BLaER1 treated with 17β-estradiol and CSF1 and Interleukin-3, amounts not matched to agents 10 nM and 100 nM (cell line): ENCODE data around the gene NBEAL1.
"Not testable (repeated sequence)": the region's sequence is repeated elsewhere in the genome, so short reads cannot be mapped to it uniquely, and the experiment has no call there.

Experiments used
- H3K27ac ChIP-seq, 11 experiments: shearing (Covaris generic); formaldehyde crosslinking; 2 replicates each; pipeline ENCODE4 v1.8.1; 2022
- H3K27me3 ChIP-seq, 11 experiments: shearing (Covaris generic); formaldehyde crosslinking; 2 replicates each; pipeline ENCODE4 v1.8.1; 2022
- H3K36me3 ChIP-seq, 11 experiments: shearing (Covaris generic); formaldehyde crosslinking; 2 replicates each; pipeline ENCODE4 v1.8.1; 2022
- H3K4me1 ChIP-seq, 10 experiments: shearing (Covaris generic); formaldehyde crosslinking; 2 replicates each; pipeline ENCODE4 v1.8.1; 2022
- H3K4me2 ChIP-seq, 11 experiments: shearing (Covaris generic); formaldehyde crosslinking; 2 replicates each; pipeline ENCODE4 v1.8.1; 2022
- H3K4me3 ChIP-seq, 10 experiments: shearing (Covaris generic); formaldehyde crosslinking; 2 replicates each; pipeline ENCODE4 v1.8.1; 2022
- H3K9ac ChIP-seq, 11 experiments: shearing (Covaris generic); formaldehyde crosslinking; 2 replicates each; pipeline ENCODE4 v1.8.1; 2022
- H3K9me3 ChIP-seq, 11 experiments: shearing (Covaris generic); formaldehyde crosslinking; replicated peaks in 1 of 11; 2 replicates each; pipeline ENCODE4 v1.8.1; 2022
- H4K20me1 ChIP-seq, 11 experiments: shearing (Covaris generic); formaldehyde crosslinking; 2 replicates each; pipeline ENCODE4 v1.8.1; 2022
- Cebpa-rat ChIP-seq, 11 experiments: shearing (Covaris generic); IDR thresholded peaks; 2 replicates each; pipeline ENCODE4 v1.8.1; 2022

Gene NBEAL1

DNA sequence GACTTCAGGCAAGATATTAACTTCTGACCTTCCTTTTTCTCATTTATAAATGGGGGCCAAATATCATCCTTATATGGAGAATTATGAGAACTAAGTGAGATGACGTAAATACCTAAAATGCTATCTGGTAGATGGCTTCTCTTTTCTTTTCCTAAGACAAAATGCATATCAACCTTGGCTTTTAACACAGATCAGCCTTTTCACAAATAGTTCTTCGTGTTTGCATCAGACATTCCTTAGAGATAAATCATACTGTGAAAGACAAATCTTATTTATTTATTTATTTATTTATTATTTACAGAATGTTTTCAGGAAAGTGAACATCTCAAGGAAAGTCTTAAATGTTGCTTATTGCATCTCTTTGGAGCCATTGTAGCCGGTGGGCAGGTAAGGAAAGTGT lies 62.8 kb downstream of the NBEAL1 start:
- TF ChIP-seq Cebpa-rat (IDR thresholded peaks at IDR 0.05) = no peak
- peaks cover 0 to 14% (median 10%) of the 10 kb centered on the region in 11 experiments; a peak in 13 of 22 replicates for H3K9me3 ChIP-seq
- H3K4me1 ChIP-seq = peaks cover 0 to 20% (median 0%) of the 10 kb centered on the region in 10 experiments; a peak in 6 of 20 replicates
- H3K27me3 ChIP-seq = no peaks in the 10 kb centered on the region
- no peak overlapping the region for H3K4me2 ChIP-seq
- H4K20me1 ChIP-seq = no peaks in the 10 kb centered on the region
- H3K27ac ChIP-seq = no peak overlapping the region
- peaks cover 0 to 36% (median 0%) of the 10 kb centered on the region in 11 experiments; a peak in 3 of 22 replicates for H3K36me3 ChIP-seq
- no peak overlapping the region for H3K9ac ChIP-seq
- H3K4me3 ChIP-seq = no peak overlapping the region

DNA sequence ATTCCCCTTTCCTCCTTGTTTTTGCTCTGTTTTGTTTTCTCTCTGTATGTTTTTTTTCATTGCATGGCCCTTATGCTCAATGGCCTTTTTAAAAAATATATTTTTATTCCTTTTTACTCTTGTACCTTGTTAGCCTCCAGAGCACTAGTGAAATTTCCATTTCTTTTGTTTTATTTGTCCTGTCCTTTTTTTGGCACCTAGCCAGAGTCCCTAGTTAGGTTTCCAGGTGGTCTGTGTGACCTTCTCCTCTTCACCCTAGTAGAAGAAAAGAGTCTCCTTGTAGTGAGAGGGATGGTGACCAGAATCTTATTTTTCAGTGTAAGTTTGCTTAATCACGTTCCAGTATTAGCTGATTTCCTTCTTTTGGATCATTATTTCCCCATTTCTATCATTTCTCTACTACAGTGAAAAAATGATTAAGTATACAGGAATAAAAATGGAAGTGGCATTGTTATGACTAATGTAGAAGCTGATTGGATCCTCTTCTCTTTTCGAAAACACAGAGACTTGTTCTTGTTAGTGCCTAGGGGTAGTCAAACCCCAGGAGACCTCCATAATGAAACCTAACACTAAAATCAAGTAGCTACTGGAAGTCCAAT lies 65.9 kb downstream of the NBEAL1 start:
- Histone ChIP-seq H3K36me3 (peaks cover 0 to 38% (median 0%) of the 10 kb centered on the region in 11 experiments; a peak in 4 of 22 replicates), H3K9me3 (0 out of 22 replicates have a peak, but pooled peaks cover 0 to 5% (median 0%) of the 10 kb centered on the region in 11 experiments), H4K20me1 (no peaks in the 10 kb centered on the region), H3K4me3 (no peak overlapping the region), H3K27me3 (no peaks in the 10 kb centered on the region), H3K4me2 (peak overlapping the region in 3 of 11 experiments; percentile 23 to 43 (median 33); a peak in 5 of 22 replicates), H3K9ac (no peak overlapping the region), H3K27ac (peak overlapping the region in 2 of 11 experiments; percentile 11 to 32; a peak in 2 of 22 replicates), H3K4me1 (peaks cover 0 to 17% (median 0%) of the 10 kb centered on the region in 10 experiments; a peak in 6 of 20 replicates)
- no peak for TF ChIP-seq Cebpa-rat (IDR thresholded peaks at IDR 0.05)

DNA sequence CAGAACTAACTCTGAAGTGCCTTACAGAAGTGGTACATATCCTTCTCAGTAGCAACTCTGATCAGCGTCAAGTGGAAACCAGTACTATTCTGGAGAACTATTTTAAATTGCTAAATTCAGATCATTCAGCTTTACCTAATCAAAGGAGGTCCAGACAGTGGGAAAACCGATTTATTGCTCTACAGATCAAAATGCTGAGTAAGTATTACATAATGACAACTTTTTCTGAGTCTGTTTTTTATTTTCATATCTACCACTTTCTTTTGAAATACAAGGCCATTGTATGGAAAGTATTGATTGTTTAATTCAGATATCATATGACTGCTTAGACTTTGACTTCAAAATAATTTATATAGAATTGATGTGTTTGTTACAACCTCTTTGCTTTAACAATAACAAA lies 68.7 kb downstream of the NBEAL1 start:
- H3K9ac ChIP-seq = no peak overlapping the region
- no peaks in the 10 kb centered on the region for H3K27me3 ChIP-seq
- no peak overlapping the region for H3K4me2 ChIP-seq
- 0 out of 22 replicates have a peak, but pooled peaks cover 0 to 5% (median 0%) of the 10 kb centered on the region in 11 experiments for H3K9me3 ChIP-seq
- no peak for TF ChIP-seq Cebpa-rat (IDR thresholded peaks at IDR 0.05)
- peaks cover 0 to 57% (median 0%) of the 10 kb centered on the region in 11 experiments; a peak in 5 of 22 replicates for H3K36me3 ChIP-seq
- no peak overlapping the region for H3K4me3 ChIP-seq
- no peak overlapping the region for H3K27ac ChIP-seq
- H4K20me1 ChIP-seq = no peaks in the 10 kb centered on the region
- peaks cover 0 to 14% (median 0%) of the 10 kb centered on the region in 10 experiments; a peak in 6 of 20 replicates for H3K4me1 ChIP-seq

DNA sequence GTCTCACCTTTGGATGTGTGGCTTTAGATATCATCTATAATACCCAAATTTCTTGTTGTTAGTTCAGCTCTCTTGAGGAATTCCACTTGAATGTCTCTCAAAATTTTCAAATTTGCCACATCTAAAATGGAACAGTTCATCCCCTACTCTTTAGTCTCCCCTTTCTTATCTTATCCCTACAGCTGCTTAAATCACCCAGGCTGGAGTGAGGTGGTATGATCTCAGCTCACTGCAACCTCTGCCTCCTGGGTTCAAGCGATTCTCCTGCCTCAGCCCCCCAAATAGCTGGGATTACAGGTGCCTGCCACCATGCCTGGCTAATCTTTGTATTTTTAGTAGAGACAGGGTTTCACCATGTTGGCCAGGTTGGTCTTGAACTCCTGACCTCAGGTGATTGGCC lies 71.7 kb downstream of the NBEAL1 start:
- peaks cover 0 to 58% (median 0%) of the 10 kb centered on the region in 11 experiments; a peak in 5 of 22 replicates for H3K36me3 ChIP-seq
- H3K27ac ChIP-seq, H3K9me3 ChIP-seq, H3K4me1 ChIP-seq, H3K4me2 ChIP-seq, H3K4me3 ChIP-seq, H4K20me1 ChIP-seq, H3K27me3 ChIP-seq, H3K9ac ChIP-seq: not testable (repeated sequence)

DNA sequence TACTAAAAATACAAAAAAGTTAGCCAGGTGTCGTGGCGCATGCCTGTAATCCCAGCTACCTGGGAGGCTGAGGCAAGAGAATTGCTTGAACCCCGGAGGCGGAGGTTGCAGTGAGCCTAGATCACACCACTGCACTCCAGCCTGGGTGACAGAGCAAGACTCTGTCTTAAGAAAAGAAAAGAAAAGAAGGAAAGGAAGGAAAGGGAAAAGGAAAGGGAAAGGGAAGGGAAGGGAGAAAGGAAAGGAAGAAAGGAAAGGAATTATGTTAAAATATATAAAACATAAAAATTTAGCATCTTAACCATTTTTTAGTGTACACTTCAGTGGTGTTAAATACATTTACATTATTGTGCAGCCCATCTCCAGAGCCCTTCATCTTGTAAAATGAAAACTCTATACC lies 76.0 kb downstream of the NBEAL1 start:
- not testable (repeated sequence) for H3K9ac ChIP-seq, H4K20me1 ChIP-seq, H3K4me1 ChIP-seq, H3K9me3 ChIP-seq, H3K4me3 ChIP-seq, H3K27ac ChIP-seq, H3K4me2 ChIP-seq, H3K27me3 ChIP-seq
- peaks cover 0 to 44% (median 0%) of the 10 kb centered on the region in 11 experiments; a peak in 5 of 22 replicates for H3K36me3 ChIP-seq

DNA sequence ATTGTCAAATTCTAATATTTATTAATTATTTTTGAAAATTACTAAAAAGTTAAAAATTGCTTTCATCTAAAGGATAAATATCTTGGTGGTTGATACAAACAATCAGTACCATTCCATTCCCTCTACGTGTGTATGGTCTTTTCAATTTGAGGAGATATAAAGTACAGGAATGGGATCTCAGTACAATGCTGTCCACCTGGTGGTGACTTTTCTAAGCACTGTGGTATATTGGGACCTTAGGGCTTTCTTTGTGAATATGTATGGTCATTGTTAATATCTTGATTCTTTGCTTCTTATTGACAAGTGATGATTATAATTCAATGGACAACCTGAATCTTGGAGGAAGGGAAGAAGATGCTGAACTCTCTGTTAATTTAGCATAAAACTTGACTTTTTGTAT lies 83.1 kb downstream of the NBEAL1 start:
- Histone ChIP-seq H3K4me2 (no peak overlapping the region), H3K27me3 (no peaks in the 10 kb centered on the region), H3K27ac (no peak overlapping the region), H3K36me3 (peaks cover 0 to 64% (median 0%) of the 10 kb centered on the region in 11 experiments; a peak in 5 of 22 replicates), H3K9ac (no peak overlapping the region), H3K4me3 (no peak overlapping the region), H3K9me3 (peaks cover 0 to 7% (median 1%) of the 10 kb centered on the region in 11 experiments; a peak in 11 of 22 replicates), H3K4me1 (no peaks in the 10 kb centered on the region), H4K20me1 (no peaks in the 10 kb centered on the region)
- no peak for TF ChIP-seq Cebpa-rat (IDR thresholded peaks at IDR 0.05)

DNA sequence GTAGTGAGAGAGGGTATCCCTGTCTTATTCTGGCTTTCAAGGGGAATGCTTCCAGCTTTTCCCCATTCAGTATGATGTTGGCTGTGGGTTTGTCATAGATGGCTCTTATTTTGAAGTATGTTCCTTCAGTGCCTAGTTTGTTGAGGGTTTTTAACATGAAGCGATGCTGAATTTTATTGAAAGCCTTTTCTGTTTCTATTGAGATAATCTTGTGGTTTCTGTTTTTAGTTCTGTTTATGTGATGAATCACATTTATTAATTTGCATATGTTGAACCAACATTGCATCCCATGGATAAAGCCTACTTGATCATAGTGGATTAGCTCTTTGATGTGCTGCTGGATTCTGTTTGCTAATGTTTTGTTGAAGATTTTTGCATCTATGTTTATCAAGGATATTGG lies 87.7 kb downstream of the NBEAL1 start:
- not testable (repeated sequence) for H4K20me1 ChIP-seq, H3K9ac ChIP-seq, H3K27ac ChIP-seq, H3K4me3 ChIP-seq, H3K4me1 ChIP-seq, H3K27me3 ChIP-seq, H3K4me2 ChIP-seq
- Histone ChIP-seq H3K36me3 (peaks cover under 1 to 77% (median 13%) of the 10 kb centered on the region in 11 experiments; a peak in 15 of 22 replicates), H3K9me3 (peaks cover 24 to 38% (median 31%) of the 10 kb centered on the region in 11 experiments)

DNA sequence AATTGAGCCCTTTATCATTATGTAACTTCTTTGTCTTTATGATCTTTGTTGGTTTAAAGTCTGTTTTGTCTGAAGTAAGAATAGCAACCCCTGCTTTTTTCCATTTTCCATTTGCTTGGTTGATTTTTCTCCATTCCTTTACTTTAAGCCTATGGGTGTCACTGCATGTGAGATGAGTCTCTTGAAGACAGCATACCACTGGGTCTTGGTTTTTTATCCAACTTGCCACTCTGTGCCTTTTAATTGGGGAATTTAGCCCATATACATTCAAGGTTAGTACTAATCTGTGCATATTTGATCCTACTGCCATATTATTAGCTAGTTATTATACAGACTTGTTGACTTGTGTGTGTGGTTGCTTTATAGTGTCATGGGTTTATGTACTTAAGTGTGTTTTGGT lies 89.6 kb downstream of the NBEAL1 start:
- Histone ChIP-seq H3K4me3 (no peak overlapping the region), H3K9ac (no peak overlapping the region), H3K4me2 (no peak overlapping the region), H3K27me3 (no peaks in the 10 kb centered on the region), H3K9me3 (peaks cover 24 to 38% (median 31%) of the 10 kb centered on the region in 11 experiments), H3K27ac (no peak overlapping the region), H3K4me1 (no peaks in the 10 kb centered on the region), H4K20me1 (no peaks in the 10 kb centered on the region), H3K36me3 (peaks cover 3 to 90% (median 13%) of the 10 kb centered on the region in 11 experiments; a peak in 15 of 22 replicates)
- TF ChIP-seq Cebpa-rat (IDR thresholded peaks at IDR 0.05) = no peak

DNA sequence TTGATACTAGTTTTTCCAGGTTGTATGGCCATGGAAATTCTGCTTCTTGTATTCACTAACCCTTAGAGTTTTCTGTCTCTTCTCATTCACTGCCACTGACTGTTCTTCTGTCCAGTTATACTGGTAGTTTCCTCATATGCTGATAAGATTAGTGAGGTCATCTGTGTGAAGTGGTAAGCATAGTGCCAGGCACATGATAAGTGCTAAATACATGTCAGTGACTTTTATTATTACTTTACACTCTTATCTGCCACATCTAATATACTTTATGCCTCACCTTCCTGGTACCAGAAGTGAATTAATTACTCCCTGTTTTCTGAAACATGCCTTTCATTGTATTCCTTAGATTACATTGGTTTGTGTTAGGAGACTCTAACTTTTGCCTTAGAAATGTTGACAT lies 91.3 kb downstream of the NBEAL1 start:
- H3K4me2 ChIP-seq = no peak overlapping the region
- no peak overlapping the region for H3K27ac ChIP-seq
- no peaks in the 10 kb centered on the region for H3K4me1 ChIP-seq
- H3K27me3 ChIP-seq = no peaks in the 10 kb centered on the region
- H3K9ac ChIP-seq = no peak overlapping the region
- H3K36me3 ChIP-seq = peaks cover 3 to 86% (median 16%) of the 10 kb centered on the region in 11 experiments; a peak in 15 of 22 replicates
- TF ChIP-seq Cebpa-rat (IDR thresholded peaks at IDR 0.05) = no peak
- no peak overlapping the region for H3K4me3 ChIP-seq
- peaks cover 24 to 38% (median 30%) of the 10 kb centered on the region in 11 experiments for H3K9me3 ChIP-seq
- H4K20me1 ChIP-seq = no peaks in the 10 kb centered on the region

DNA sequence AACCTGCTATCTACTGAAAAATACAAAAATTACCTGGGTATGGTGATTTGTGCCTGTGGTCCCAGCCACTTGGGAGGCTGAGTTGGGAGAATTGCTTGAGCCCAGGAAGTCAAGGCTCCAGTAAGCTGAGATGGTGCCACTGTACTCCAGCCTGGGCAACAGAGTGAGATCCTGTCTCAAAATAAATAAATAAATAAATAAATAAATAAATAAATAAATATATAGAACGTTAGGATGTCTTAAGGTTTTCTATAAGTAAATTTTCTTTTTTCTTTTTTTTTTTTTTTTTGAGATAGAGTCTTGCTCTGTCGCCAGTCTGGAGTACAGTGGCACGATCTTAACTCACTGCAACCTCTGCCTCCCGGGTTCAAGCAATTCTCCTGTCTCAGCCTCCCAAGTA lies 95.8 kb downstream of the NBEAL1 start:
- H3K9ac ChIP-seq, H3K4me3 ChIP-seq, H4K20me1 ChIP-seq, H3K9me3 ChIP-seq, H3K4me2 ChIP-seq, H3K27me3 ChIP-seq, H3K4me1 ChIP-seq, H3K27ac ChIP-seq: not testable (repeated sequence)
- peaks cover 0 to 86% (median 12%) of the 10 kb centered on the region in 11 experiments; a peak in 13 of 22 replicates for H3K36me3 ChIP-seq
